Measurements from ENCODE around the gene UNC119.

UNC119 gene

DNA sequence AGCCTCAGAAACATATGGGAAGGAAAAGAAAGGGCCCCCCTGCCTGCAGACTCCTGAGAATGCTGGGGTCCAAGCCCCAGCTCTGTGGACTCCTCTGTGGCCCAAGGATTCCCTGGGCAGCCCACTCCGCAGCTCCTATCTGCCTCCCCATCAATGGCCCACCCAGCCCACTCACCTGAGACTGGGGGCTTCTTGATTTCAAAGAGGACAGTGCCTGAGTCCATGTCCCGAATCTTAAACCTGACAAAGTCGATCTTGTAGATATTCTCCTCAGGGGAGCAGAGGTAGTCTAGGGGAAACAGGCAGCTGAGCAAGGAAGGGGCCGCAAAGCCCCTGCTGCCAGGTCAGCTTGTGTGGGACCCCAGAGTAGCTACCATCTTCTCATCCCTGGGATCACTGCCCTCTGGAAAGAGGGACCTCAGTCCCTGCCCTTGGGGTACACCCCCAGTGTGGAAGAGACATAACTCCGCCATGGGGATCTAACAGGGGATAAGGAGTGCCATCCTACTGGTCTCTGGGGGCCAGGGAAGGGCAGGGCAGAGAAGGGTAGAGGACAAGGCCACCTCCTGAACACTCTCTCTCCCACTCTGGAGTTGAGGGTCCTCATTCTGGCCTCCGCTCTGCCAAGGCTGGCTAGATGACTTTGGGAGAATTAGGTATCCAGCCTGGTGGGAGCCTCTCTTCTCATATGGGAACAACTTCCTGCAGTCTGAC, 3.9 kb downstream of the UNC119 start:
- TF ChIP-seq, protein P1, sequence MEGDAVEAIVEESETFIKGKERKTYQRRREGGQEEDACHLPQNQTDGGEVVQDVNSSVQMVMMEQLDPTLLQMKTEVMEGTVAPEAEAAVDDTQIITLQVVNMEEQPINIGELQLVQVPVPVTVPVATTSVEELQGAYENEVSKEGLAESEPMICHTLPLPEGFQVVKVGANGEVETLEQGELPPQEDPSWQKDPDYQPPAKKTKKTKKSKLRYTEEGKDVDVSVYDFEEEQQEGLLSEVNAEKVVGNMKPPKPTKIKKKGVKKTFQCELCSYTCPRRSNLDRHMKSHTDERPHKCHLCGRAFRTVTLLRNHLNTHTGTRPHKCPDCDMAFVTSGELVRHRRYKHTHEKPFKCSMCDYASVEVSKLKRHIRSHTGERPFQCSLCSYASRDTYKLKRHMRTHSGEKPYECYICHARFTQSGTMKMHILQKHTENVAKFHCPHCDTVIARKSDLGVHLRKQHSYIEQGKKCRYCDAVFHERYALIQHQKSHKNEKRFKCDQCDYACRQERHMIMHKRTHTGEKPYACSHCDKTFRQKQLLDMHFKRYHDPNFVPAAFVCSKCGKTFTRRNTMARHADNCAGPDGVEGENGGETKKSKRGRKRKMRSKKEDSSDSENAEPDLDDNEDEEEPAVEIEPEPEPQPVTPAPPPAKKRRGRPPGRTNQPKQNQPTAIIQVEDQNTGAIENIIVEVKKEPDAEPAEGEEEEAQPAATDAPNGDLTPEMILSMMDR (IDR thresholded peaks at IDR 0.05; ENCODE audit: insufficient read depth, low read depth, low read length, missing control alignments), result no peak
- H3K4me3 ChIP-seq (ENCODE audit: low read length), result no peak overlapping the region
- DNase-seq (ENCODE audit: low read depth), result no peak

GRCh38 chr17:28547623-28548416, 4.6 kb downstream of the UNC119 start:
- TF ChIP-seq, protein P1 (IDR thresholded peaks at IDR 0.05; ENCODE audit: insufficient read depth, low read depth, low read length, missing control alignments), result peak; percentile 90
- peak; percentile 60 for DNase-seq (ENCODE audit: low read depth)
- H3K4me3 ChIP-seq (ENCODE audit: low read length), result no peak overlapping the region

- TF ChIP-seq, protein P1 (IDR thresholded peaks at IDR 0.05; ENCODE audit: insufficient read depth, low read depth, low read length, missing control alignments), result no peak
- H3K4me3 ChIP-seq (ENCODE audit: low read length), result no peak overlapping the region
- no peak for DNase-seq (ENCODE audit: low read depth)
Observed at GRCh38 chr17:28547096-28547622, 5.3 kb downstream of the UNC119 start.

- no peak overlapping the region for H3K4me3 ChIP-seq (ENCODE audit: low read length)
- no peak for DNase-seq (ENCODE audit: low read depth)
- TF ChIP-seq, protein P1 (IDR thresholded peaks at IDR 0.05; ENCODE audit: insufficient read depth, low read depth, low read length, missing control alignments), result no peak
Observed at GRCh38 chr17:28545787-28546415, 6.5 kb downstream of the UNC119 start.

GRCh38 chr17:28545141-28545503, 7.3 kb downstream of the UNC119 start:
- no peak for DNase-seq (ENCODE audit: low read depth)
- TF ChIP-seq, protein P1 (IDR thresholded peaks at IDR 0.05; ENCODE audit: insufficient read depth, low read depth, low read length, missing control alignments), result no peak
- H3K4me3 ChIP-seq (ENCODE audit: low read length), result no peak overlapping the region

DNA sequence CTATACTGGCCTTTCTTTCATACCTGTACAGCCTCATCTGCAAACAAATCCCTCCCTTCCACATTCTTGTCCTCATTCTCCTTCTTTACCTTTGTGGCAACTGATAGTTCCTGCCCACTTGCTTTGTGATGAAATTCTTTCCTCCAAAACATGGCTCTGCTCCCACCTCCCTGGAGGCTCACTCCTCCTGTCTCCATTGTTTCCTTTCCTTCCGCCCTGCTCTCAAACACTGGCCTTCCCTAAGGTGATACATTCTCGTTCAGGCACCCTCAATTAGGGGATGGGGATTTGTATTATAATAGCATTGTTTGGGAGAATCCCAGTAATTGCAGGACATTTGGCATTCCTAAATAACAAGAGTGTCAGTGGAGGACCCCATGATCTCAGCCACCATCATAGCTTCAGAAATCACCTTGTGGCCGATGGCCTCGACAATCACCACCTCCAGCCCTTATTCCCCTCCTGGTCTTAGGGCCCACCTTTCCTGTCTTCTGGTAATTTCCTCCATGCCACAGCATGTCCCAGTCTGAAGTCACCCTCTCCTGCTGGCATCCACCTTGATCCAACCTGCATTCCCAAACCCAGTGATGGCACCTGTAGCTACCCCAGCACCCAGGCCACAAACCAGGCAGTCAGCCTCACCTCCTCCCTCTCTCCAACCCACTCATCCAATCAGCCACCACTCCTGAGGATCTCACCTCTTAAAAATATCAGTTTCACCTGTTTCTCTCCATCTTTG, 7.9 kb downstream of the UNC119 start:
- TF ChIP-seq, protein P1 (IDR thresholded peaks at IDR 0.05; ENCODE audit: insufficient read depth, low read depth, low read length, missing control alignments), result no peak
- DNase-seq (ENCODE audit: low read depth), result no peak
- no peak overlapping the region for H3K4me3 ChIP-seq (ENCODE audit: low read length)
